Stimulated activated naive B cell treated with anti-CD40 and anti-IgM and Interleukin-4, amounts not matched to agents 10 μg/mL and 1 μg/mL and 100 μg/mL, for 72 hours (primary cell): ENCODE measurements around the gene PRCP.
A peak's percentile ranks its signal among the peaks of the same experiment; 100 is the strongest.

Experiments used
- ATAC-seq, 2 donors: fragments of 150-1000 bp; cut with Tn5 transposase; replicated peaks; 2 replicates each; pipeline ENCODE4 v1.10.0; 2021; ENCODE audit warnings: moderate library complexity in 1 of 2
- DNase-seq: peaks from one replicate; pipeline ENCODE4 v3.0.0; 2021
- H3K27ac Mint-ChIP-seq: one replicate; pipeline ENCODE4 v1.8.0; 2022; ENCODE audit warnings: mild to moderate bottlenecking, mixed read lengths
- H3K27me3 Mint-ChIP-seq, 2 donors: one replicate each; pipeline ENCODE4 v1.8.0; 2022; ENCODE audit warnings: mixed read lengths in 2 of 2
- H3K36me3 Mint-ChIP-seq, 2 donors: one replicate each; pipeline ENCODE4 v1.8.0; 2022; ENCODE audit warnings: mixed read lengths in 2 of 2, mild to moderate bottlenecking in 1 of 2
- H3K4me1 Mint-ChIP-seq, 2 donors: one replicate each; pipeline ENCODE4 v1.8.0; 2022; ENCODE audit warnings: mixed read lengths in 2 of 2, mild to moderate bottlenecking in 1 of 2
- H3K4me3 Mint-ChIP-seq, 2 donors: one replicate each; pipeline ENCODE4 v1.8.0; 2022; ENCODE audit warnings: mild to moderate bottlenecking in 2 of 2, mixed read lengths in 2 of 2, moderate library complexity in 1 of 2
- H3K9me3 Mint-ChIP-seq, 2 donors: one replicate each; pipeline ENCODE4 v1.8.0; 2022; ENCODE audit warnings: mixed read lengths in 2 of 2, mild to moderate bottlenecking in 1 of 2

PRCP gene

GRCh38 chr11:82873919-82874333 lies 26.3 kb downstream of the PRCP start:
- no peak for ATAC-seq
- DNase-seq: no peak
- Mint-ChIP-seq H3K4me3 (no peak overlapping the region), H3K27me3 (no peaks in the 10 kb centered on the region), H3K4me1 (peaks cover 33 to 46% of the 10 kb centered on the region in 2 donors), H3K36me3 (peaks cover 13 to 28% of the 10 kb centered on the region in 2 donors), H3K27ac (no peak overlapping the region), H3K9me3 (peaks cover 5% of the 10 kb centered on the region in 2 donors)

- H3K4me1 Mint-ChIP-seq: peaks cover 34 to 49% of the 10 kb centered on the region in 2 donors
- DNase-seq (no peak), ATAC-seq (no peak)
- peaks cover 3 to 5% of the 10 kb centered on the region in 2 donors for H3K9me3 Mint-ChIP-seq
- peaks cover 9 to 17% of the 10 kb centered on the region in 2 donors for H3K36me3 Mint-ChIP-seq
- no peaks in the 10 kb centered on the region for H3K27me3 Mint-ChIP-seq
- no peak overlapping the region for H3K4me3 Mint-ChIP-seq
- no peak overlapping the region for H3K27ac Mint-ChIP-seq
These were observed 27.7 kb downstream of the PRCP start for GRCh38 chr11:82872377-82873150.

GRCh38 chr11:82871646-82872045 lies 28.6 kb downstream of the PRCP start:
- Mint-ChIP-seq H3K9me3 (peaks cover 2% of the 10 kb centered on the region in 2 donors), H3K4me1 (peaks cover 34 to 54% of the 10 kb centered on the region in 2 donors), H3K4me3 (no peak overlapping the region), H3K36me3 (peaks cover 4 to 11% of the 10 kb centered on the region in 2 donors), H3K27ac (no peak overlapping the region), H3K27me3 (no peaks in the 10 kb centered on the region)
- no peak for ATAC-seq
- no peak for DNase-seq

- Mint-ChIP-seq H3K27ac (no peak overlapping the region), H3K27me3 (no peaks in the 10 kb centered on the region), H3K9me3 (no peaks in the 10 kb centered on the region), H3K4me1 (peaks cover 25 to 48% of the 10 kb centered on the region in 2 donors), H3K4me3 (no peak overlapping the region), H3K36me3 (no peaks in the 10 kb centered on the region)
- ATAC-seq (no peak), DNase-seq (no peak)
These were observed 30.6 kb downstream of the PRCP start for GRCh38 chr11:82869657-82870056.

GRCh38 chr11:82867495-82868082 lies 32.6 kb downstream of the PRCP start:
- Mint-ChIP-seq H3K4me3 (peak overlapping the region; percentile 44 to 75), H3K4me1 (peaks cover 27 to 45% of the 10 kb centered on the region in 2 donors), H3K27me3 (no peaks in the 10 kb centered on the region), H3K36me3 (no peaks in the 10 kb centered on the region), H3K9me3 (no peaks in the 10 kb centered on the region), H3K27ac (peak overlapping the region; percentile 14)
- peak; percentile 82 to 87 for ATAC-seq
- peak; percentile 58 for DNase-seq

GRCh38 chr11:82865841-82866240 lies 34.4 kb downstream of the PRCP start:
- Mint-ChIP-seq H3K4me1 (peaks cover 24 to 40% of the 10 kb centered on the region in 2 donors), H3K36me3 (no peaks in the 10 kb centered on the region), H3K27ac (no peak overlapping the region), H3K27me3 (no peaks in the 10 kb centered on the region), H3K4me3 (no peak overlapping the region), H3K9me3 (no peaks in the 10 kb centered on the region)
- DNase-seq (no peak), ATAC-seq (no peak)

- H3K27ac Mint-ChIP-seq: no peak overlapping the region
- no peaks in the 10 kb centered on the region for H3K9me3 Mint-ChIP-seq
- H3K4me1 Mint-ChIP-seq: peaks cover 17 to 28% of the 10 kb centered on the region in 2 donors
- ATAC-seq: peak; percentile 72 to 74
- peak; percentile 13 for DNase-seq
- H3K36me3 Mint-ChIP-seq: no peaks in the 10 kb centered on the region
- H3K27me3 Mint-ChIP-seq: no peaks in the 10 kb centered on the region
- H3K4me3 Mint-ChIP-seq: no peak overlapping the region
These were observed 36.0 kb downstream of the PRCP start for GRCh38 chr11:82864268-82864667.

GRCh38 chr11:82863209-82863608 lies 37.0 kb downstream of the PRCP start:
- peaks cover 0 to 3% of the 10 kb centered on the region in 2 donors for H3K36me3 Mint-ChIP-seq
- no peak for ATAC-seq
- no peaks in the 10 kb centered on the region for H3K9me3 Mint-ChIP-seq
- no peak overlapping the region for H3K4me3 Mint-ChIP-seq
- H3K27me3 Mint-ChIP-seq: no peaks in the 10 kb centered on the region
- peaks cover 15 to 24% of the 10 kb centered on the region in 2 donors for H3K4me1 Mint-ChIP-seq
- DNase-seq: no peak
- peak overlapping the region; percentile 14 for H3K27ac Mint-ChIP-seq

GRCh38 chr11:82862379-82862778 lies 37.9 kb downstream of the PRCP start:
- H3K36me3 Mint-ChIP-seq: peaks cover 0 to 8% of the 10 kb centered on the region in 2 donors
- no peak for ATAC-seq
- H3K4me3 Mint-ChIP-seq: no peak overlapping the region
- H3K27ac Mint-ChIP-seq: no peak overlapping the region
- no peak for DNase-seq
- H3K4me1 Mint-ChIP-seq: peaks cover 14 to 19% of the 10 kb centered on the region in 2 donors
- no peaks in the 10 kb centered on the region for H3K27me3 Mint-ChIP-seq
- H3K9me3 Mint-ChIP-seq: no peaks in the 10 kb centered on the region

GRCh38 chr11:82859750-82860149 lies 40.5 kb downstream of the PRCP start:
- peaks cover 12 to 20% of the 10 kb centered on the region in 2 donors for H3K4me1 Mint-ChIP-seq
- no peak overlapping the region for H3K27ac Mint-ChIP-seq
- DNase-seq (no peak), ATAC-seq (no peak)
- no peak overlapping the region for H3K4me3 Mint-ChIP-seq
- H3K9me3 Mint-ChIP-seq: peaks cover 0 to 3% of the 10 kb centered on the region in 2 donors
- H3K36me3 Mint-ChIP-seq: peaks cover 9 to 14% of the 10 kb centered on the region in 2 donors
- no peaks in the 10 kb centered on the region for H3K27me3 Mint-ChIP-seq

- Mint-ChIP-seq H3K4me1 (peaks cover 16 to 26% of the 10 kb centered on the region in 2 donors), H3K4me3 (no peak overlapping the region), H3K27me3 (no peaks in the 10 kb centered on the region), H3K9me3 (peaks cover 0 to 3% of the 10 kb centered on the region in 2 donors), H3K36me3 (peaks cover 9 to 21% of the 10 kb centered on the region in 2 donors), H3K27ac (no peak overlapping the region)
- DNase-seq (no peak), ATAC-seq (no peak)
These were observed 41.6 kb downstream of the PRCP start for GRCh38 chr11:82858556-82859091.

- DNase-seq: no peak
- Mint-ChIP-seq H3K4me3 (no peak overlapping the region), H3K36me3 (peaks cover 9 to 21% of the 10 kb centered on the region in 2 donors), H3K9me3 (peaks cover 0 to 3% of the 10 kb centered on the region in 2 donors), H3K27ac (no peak overlapping the region), H3K27me3 (no peaks in the 10 kb centered on the region), H3K4me1 (peaks cover 16 to 28% of the 10 kb centered on the region in 2 donors)
- no peak for ATAC-seq
These were observed 42.1 kb downstream of the PRCP start for GRCh38 chr11:82858133-82858532.

GRCh38 chr11:82857145-82857544 lies 43.1 kb downstream of the PRCP start:
- peaks cover 9 to 21% of the 10 kb centered on the region in 2 donors for H3K36me3 Mint-ChIP-seq
- ATAC-seq: no peak
- peaks cover 12 to 22% of the 10 kb centered on the region in 2 donors for H3K4me1 Mint-ChIP-seq
- no peaks in the 10 kb centered on the region for H3K27me3 Mint-ChIP-seq
- no peak overlapping the region for H3K27ac Mint-ChIP-seq
- H3K4me3 Mint-ChIP-seq: no peak overlapping the region
- peaks cover 0 to 3% of the 10 kb centered on the region in 2 donors for H3K9me3 Mint-ChIP-seq
- DNase-seq: no peak

- Mint-ChIP-seq H3K27me3 (no peaks in the 10 kb centered on the region), H3K4me1 (peaks cover 12 to 22% of the 10 kb centered on the region in 2 donors), H3K36me3 (peaks cover 12 to 28% of the 10 kb centered on the region in 2 donors), H3K4me3 (no peak overlapping the region), H3K27ac (no peak overlapping the region), H3K9me3 (peaks cover 0 to 3% of the 10 kb centered on the region in 2 donors)
- ATAC-seq (no peak), DNase-seq (no peak)
These were observed 44.6 kb downstream of the PRCP start for GRCh38 chr11:82855616-82856015.
